GM12874 (cell line): ENCODE data around the gene TMPRSS9.

ENCODE experiments used
- TF ChIP-seq, protein P1 (sequence below): IDR thresholded peaks from 2 replicates; pipeline ENCODE4 v1.5.1; 2011; ENCODE audit warnings: low read depth, mild to moderate bottlenecking, control low read depth, low read length, moderate library complexity; ENCODE audit not compliant: insufficient read depth

TMPRSS9 gene

DNA sequence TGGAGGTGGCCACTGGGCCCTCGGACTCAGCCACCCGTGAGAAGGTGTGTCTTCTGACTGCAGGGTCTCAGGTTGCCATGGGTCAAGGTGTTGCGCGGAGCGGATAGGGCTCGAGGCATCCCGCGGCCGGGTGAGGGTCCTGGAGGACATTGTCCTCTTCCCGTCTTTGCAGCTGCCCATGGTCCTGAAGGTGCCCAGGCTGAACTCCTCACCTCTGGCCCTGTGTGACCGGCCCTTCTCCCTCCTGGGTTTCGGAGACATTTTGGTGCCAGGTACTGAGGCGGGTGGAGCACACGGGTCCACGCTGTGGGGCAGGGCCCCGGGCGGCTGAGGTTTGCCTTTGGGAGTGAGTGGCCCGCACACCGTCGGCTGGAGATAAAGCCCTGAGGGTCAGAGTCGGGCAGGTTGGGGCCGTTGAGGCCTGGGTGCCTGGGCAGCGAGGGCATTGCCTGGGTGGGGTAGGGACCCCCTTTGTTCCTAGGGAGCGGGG, 15.6 kb upstream of the TMPRSS9 start:
- TF ChIP-seq, protein P1, sequence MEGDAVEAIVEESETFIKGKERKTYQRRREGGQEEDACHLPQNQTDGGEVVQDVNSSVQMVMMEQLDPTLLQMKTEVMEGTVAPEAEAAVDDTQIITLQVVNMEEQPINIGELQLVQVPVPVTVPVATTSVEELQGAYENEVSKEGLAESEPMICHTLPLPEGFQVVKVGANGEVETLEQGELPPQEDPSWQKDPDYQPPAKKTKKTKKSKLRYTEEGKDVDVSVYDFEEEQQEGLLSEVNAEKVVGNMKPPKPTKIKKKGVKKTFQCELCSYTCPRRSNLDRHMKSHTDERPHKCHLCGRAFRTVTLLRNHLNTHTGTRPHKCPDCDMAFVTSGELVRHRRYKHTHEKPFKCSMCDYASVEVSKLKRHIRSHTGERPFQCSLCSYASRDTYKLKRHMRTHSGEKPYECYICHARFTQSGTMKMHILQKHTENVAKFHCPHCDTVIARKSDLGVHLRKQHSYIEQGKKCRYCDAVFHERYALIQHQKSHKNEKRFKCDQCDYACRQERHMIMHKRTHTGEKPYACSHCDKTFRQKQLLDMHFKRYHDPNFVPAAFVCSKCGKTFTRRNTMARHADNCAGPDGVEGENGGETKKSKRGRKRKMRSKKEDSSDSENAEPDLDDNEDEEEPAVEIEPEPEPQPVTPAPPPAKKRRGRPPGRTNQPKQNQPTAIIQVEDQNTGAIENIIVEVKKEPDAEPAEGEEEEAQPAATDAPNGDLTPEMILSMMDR = no peak

DNA sequence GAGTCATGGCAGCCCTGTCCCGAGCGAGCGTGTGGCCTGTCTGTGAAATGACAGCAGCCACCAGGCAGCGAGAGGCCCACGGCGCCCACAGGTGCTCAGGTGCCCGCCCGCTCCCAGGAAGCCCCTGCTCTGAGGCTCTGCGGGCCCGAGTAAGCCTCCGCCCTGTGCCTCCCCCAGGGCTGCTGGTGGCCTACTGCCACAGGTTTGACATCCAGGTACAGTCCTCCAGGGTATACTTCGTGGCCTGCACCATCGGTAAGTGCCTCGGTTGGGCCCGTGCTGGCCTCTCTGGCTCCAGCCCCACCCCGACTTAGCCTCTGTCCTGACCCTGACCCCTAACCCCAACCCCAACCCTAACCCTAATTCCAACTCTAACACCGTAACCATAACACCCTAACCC, 15.0 kb upstream of the TMPRSS9 start:
- TF ChIP-seq, protein P1 = no peak

DNA sequence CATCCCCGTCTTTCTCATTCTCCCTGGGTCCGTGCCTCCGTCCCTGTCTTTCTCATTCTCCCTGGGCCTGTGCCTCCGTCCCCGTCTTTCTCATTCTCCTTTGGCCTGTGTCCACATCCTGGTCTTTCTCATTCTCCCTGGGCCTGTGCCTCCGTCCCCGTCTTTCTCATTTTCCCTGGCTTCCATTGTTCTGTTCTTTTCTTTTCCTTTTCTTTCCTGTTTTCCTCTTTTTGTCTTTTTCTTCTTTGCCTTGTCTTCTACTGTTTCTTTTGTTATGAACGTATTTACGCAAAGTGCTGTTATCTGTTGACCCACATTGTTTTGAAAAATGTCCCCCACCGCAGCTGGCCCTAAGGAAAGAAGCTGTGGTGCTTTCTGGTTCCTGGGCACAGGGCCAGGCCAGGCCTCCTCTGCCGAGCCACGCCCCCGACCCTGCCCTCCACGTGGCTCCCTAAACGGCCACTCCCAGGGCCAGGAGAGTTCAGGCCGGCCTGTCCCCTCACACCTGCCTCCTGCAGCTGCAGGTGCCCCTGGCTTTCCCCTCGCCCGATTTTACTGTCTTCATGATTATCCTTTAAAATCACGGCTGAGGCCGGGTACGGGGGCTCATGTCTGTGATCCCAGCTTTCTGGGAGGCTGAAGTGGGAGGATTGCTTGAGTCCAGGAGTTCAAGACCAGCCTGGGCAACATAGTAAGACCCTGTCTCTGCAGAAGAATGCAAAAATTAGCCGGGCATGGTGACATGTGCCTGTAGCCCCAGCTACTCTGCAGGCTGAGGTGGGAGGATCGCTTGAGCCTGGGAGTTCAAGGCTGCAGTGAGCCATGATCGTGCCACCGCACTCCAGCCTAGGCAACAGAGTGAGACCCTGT, 14.0 kb upstream of the TMPRSS9 start:
- TF ChIP-seq, protein P1 = no peak

DNA sequence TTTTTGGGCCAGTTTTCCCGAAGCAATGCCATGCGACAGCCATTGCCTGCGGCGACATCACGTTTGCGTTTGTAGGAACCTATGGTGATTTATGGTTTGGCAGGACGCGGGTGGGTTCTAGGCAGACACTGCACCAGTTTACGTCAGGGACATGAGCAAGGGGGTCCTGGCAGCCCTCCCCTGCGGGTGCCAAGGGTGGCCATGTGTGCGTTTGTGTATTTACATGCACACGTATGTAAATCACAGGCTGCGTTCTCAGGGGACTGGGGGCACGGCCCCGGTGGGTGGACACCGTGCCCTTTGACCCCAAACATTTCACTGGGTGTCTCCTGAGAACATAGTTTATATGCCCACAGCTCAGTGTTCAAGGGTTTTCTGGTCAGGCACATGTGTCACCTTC, 9.4 kb upstream of the TMPRSS9 start:
- TF ChIP-seq, protein P1 = no peak

DNA sequence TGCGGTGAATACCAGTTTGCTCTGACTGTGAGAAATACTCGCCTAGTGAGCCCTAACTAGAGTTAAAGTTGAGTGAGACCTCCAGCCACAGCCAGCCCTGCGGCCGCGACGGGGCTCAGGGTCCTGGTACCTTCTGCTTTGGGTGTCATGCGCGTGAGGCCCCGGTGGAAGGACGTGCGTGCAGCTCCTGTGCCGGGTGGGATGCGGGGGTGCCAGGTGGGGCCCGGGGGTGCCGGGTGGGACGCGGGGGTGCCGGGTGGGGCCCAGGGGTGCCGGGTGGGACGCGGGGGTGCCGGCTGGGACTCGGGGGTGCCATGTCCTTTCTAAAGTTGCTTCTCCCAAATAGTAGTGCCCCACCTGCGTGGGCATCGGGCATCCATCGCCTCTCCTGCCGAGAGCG, 8.5 kb upstream of the TMPRSS9 start:
- TF ChIP-seq, protein P1 = no peak

DNA sequence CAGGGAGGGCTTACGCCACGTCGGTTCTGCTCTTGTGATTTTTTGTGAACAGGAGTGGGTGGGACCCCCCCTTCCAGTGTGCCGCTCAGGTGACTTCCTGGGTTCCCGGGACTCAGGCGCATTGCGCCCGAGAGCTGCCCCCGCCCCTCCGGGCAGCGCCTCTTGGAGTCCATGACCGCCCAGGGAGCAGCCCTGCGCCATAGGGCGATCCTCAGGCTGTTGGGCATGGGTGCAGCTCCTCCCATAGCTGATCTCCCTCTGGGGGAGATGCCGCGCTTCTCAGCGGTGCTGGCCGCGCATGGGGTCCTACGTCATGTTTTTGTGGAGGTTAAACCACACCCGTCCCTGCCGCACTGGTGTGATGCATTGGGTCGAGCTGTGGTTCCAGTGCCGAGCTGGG, 7.9 kb upstream of the TMPRSS9 start:
- TF ChIP-seq, protein P1 = no peak

DNA sequence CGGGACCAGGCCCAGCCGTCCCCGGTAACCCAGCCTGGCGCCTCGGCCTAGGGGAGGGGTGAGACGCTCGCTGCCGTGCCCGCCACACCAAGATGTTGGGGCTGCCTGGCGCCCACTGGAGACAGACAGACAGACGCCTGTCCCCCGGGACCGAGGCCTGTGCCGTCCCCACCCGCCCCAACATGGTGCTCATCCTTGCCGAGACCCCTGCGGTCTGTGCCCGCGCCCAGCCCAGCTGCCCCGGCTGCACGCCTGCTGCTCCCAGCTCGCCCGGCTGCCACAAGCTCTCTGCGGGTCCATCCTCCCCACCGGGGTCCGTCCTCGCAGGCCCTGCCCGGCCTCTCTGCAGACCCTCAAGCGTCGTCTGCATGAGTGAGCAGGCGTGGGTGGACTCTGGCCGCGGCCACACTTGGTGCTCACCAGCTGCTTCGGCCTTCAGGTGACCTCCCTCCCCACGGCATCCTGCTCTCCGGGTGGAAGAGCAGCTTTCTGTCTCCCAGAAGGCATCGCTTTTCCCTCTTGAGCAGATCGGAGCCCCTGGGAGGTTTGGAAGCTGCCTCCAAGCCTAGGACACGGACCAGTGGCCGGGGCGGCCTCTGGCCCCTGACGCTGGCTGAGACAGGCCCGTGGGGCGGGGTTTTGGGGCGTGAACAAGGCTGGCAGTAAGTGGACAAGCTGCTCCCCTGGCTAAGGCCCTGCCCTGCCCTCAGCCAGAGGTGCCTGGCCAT, 6.7 kb upstream of the TMPRSS9 start:
- TF ChIP-seq, protein P1 = no peak
